Astrocyte (in vitro differentiated cells and primary cell): Measurements from ENCODE around the gene TCF7L2. TPM values are rescaled to one million over a fixed set of nuclear protein-coding genes. Genes with fewer than 3 reads are reported as not detected.

Source experiments
- DNase-seq: peaks from one replicate; pipeline ENCODE4 v3.0.0-alpha.2; 2010; ENCODE audit warnings: low read depth
- FAIRE-seq: peaks from 2 replicates; lab custom pipeline; 2011; peaks lifted over from hg19 to GRCh38; lab: Jason Lieb, UNC
- H2AFZ ChIP-seq: 2 replicates; pipeline ENCODE4 v1.6.0; 2012; ENCODE audit warnings: low read depth, low read length, inconsistent platforms
- H3K27ac ChIP-seq: 2 replicates; pipeline ENCODE4 v1.5.1; 2011; ENCODE audit warnings: low read depth, low read length, inconsistent platforms
- H3K27me3 ChIP-seq: 2 replicates; pipeline ENCODE4 v1.6.0; 2011; ENCODE audit warnings: low read length, inconsistent platforms; ENCODE audit not compliant: insufficient read depth
- H3K36me3 ChIP-seq: 2 replicates; pipeline ENCODE4 v1.5.1; 2011; ENCODE audit warnings: low read length, inconsistent platforms; ENCODE audit not compliant: insufficient read depth
- H3K4me1 ChIP-seq: 2 replicates; pipeline ENCODE4 v1.5.1; 2011; ENCODE audit warnings: low read length, inconsistent platforms; ENCODE audit not compliant: insufficient read depth
- H3K4me2 ChIP-seq: 2 replicates; pipeline ENCODE4 v1.6.0; 2012; ENCODE audit warnings: low read length, inconsistent platforms
- H3K4me3 ChIP-seq: 2 replicates; pipeline ENCODE4 v1.5.1; 2011; ENCODE audit warnings: low read depth, mild to moderate bottlenecking, low read length, inconsistent platforms; ENCODE audit not compliant: insufficient read depth
- H3K79me2 ChIP-seq: 2 replicates; pipeline ENCODE4 v1.6.0; 2012; ENCODE audit warnings: mild to moderate bottlenecking, low read length, inconsistent platforms; ENCODE audit not compliant: insufficient read depth
- H3K9ac ChIP-seq: 2 replicates; pipeline ENCODE4 v1.6.0; 2012; ENCODE audit warnings: mild to moderate bottlenecking, low read length, inconsistent platforms
- H3K9me3 ChIP-seq: 2 replicates; pipeline ENCODE4 v1.5.1; 2012; ENCODE audit warnings: low read depth, mild to moderate bottlenecking, low read length, inconsistent platforms; ENCODE audit not compliant: insufficient read depth
- H4K20me1 ChIP-seq: 2 replicates; pipeline ENCODE4 v1.6.0; 2012; ENCODE audit warnings: low read length, inconsistent platforms; ENCODE audit not compliant: insufficient read depth
- H3K27ac Mint-ChIP-seq: one replicate; pipeline ENCODE4 v1.8.0; 2021; ENCODE audit warnings: mild to moderate bottlenecking, mixed read lengths; ENCODE audit not compliant: unreplicated experiment
- H3K27me3 Mint-ChIP-seq: one replicate; pipeline ENCODE4 v1.8.0; 2021; ENCODE audit warnings: low read depth, mixed read lengths; ENCODE audit not compliant: unreplicated experiment
- H3K36me3 Mint-ChIP-seq: one replicate; pipeline ENCODE4 v1.8.0; 2021; ENCODE audit warnings: low read depth, mixed read lengths; ENCODE audit not compliant: unreplicated experiment
- H3K4me1 Mint-ChIP-seq: one replicate; pipeline ENCODE4 v1.8.0; 2021; ENCODE audit warnings: low read depth, mixed read lengths; ENCODE audit not compliant: unreplicated experiment
- H3K4me3 Mint-ChIP-seq: one replicate; pipeline ENCODE4 v1.8.0; 2021; ENCODE audit warnings: mild to moderate bottlenecking, moderate library complexity, mixed read lengths; ENCODE audit not compliant: unreplicated experiment
- H3K9me3 Mint-ChIP-seq: one replicate; pipeline ENCODE4 v1.8.0; 2021; ENCODE audit warnings: mild to moderate bottlenecking, mixed read lengths; ENCODE audit not compliant: unreplicated experiment
- CTCF ChIP-seq: IDR thresholded peaks from 2 replicates; pipeline ENCODE4 v1.5.1; 2011; ENCODE audit warnings: low read depth, mild to moderate bottlenecking, inconsistent platforms, low read length, moderate library complexity; ENCODE audit not compliant: insufficient read depth
- EZH2 ChIP-seq: IDR thresholded peaks from 2 replicates; pipeline ENCODE4 v1.6.1; 2012; ENCODE audit warnings: mild to moderate bottlenecking, low read length, inconsistent platforms; ENCODE audit not compliant: insufficient read depth
- total RNA-seq: library from RNA; stranded (reverse); gene quantifications from 2 replicates; pipeline ENCODE4 v1.2.1, GENCODE V29; 2021

TCF7L2 gene
- total RNA-seq, 1 donor from 2014 or later = 52.4 TPM

GRCh38 chr10:113023017-113023416, 73.0 kb downstream of the TCF7L2 start:
- H3K4me2 ChIP-seq = no peak overlapping the region
- H3K9me3 Mint-ChIP-seq = no peaks in the 10 kb centered on the region
- no peak overlapping the region for H3K9ac ChIP-seq
- TF ChIP-seq CTCF (no peak), EZH2 (no peak)
- H3K4me1 Mint-ChIP-seq = peaks cover 58% of the 10 kb centered on the region
- H3K27me3 ChIP-seq = no peaks in the 10 kb centered on the region
- H3K4me3 ChIP-seq = no peak overlapping the region
- H3K79me2 ChIP-seq = peaks cover 59% of the 10 kb centered on the region
- no peak overlapping the region for H2AFZ ChIP-seq
- FAIRE-seq (no peak), DNase-seq (no peak)
- H3K27ac Mint-ChIP-seq = peak overlapping the region; percentile 26
- peaks cover 68% of the 10 kb centered on the region for H4K20me1 ChIP-seq
- H3K9me3 ChIP-seq = no peaks in the 10 kb centered on the region
- no peak overlapping the region for H3K4me3 Mint-ChIP-seq
- no peaks in the 10 kb centered on the region for H3K36me3 ChIP-seq
- no peak overlapping the region for H3K27ac ChIP-seq
- H3K4me1 ChIP-seq = peaks cover 22% of the 10 kb centered on the region
- H3K36me3 Mint-ChIP-seq = peaks cover 5% of the 10 kb centered on the region
- H3K27me3 Mint-ChIP-seq = no peaks in the 10 kb centered on the region

- H3K9me3 ChIP-seq = no peaks in the 10 kb centered on the region
- H4K20me1 ChIP-seq = peaks cover 64% of the 10 kb centered on the region
- peaks cover 3% of the 10 kb centered on the region for H3K36me3 Mint-ChIP-seq
- no peak overlapping the region for H3K27ac ChIP-seq
- H3K36me3 ChIP-seq = no peaks in the 10 kb centered on the region
- H3K9ac ChIP-seq = no peak overlapping the region
- peaks cover 62% of the 10 kb centered on the region for H3K4me1 Mint-ChIP-seq
- H3K79me2 ChIP-seq = peaks cover 59% of the 10 kb centered on the region
- H3K4me3 ChIP-seq = no peak overlapping the region
- H2AFZ ChIP-seq = no peak overlapping the region
- no peak overlapping the region for H3K4me2 ChIP-seq
- no peaks in the 10 kb centered on the region for H3K27me3 ChIP-seq
- DNase-seq (no peak), FAIRE-seq (no peak)
- no peaks in the 10 kb centered on the region for H3K27me3 Mint-ChIP-seq
- H3K4me3 Mint-ChIP-seq = no peak overlapping the region
- TF ChIP-seq EZH2 (no peak), CTCF (no peak)
- H3K9me3 Mint-ChIP-seq = no peaks in the 10 kb centered on the region
- no peak overlapping the region for H3K27ac Mint-ChIP-seq
- H3K4me1 ChIP-seq = peaks cover 36% of the 10 kb centered on the region
These were observed 74.9 kb downstream of the TCF7L2 start for GRCh38 chr10:113024930-113025329.

- H3K9me3 Mint-ChIP-seq = no peaks in the 10 kb centered on the region
- H3K9me3 ChIP-seq = no peaks in the 10 kb centered on the region
- no peak overlapping the region for H3K9ac ChIP-seq
- no peak overlapping the region for H3K27ac ChIP-seq
- peaks cover 57% of the 10 kb centered on the region for H3K79me2 ChIP-seq
- peaks cover 62% of the 10 kb centered on the region for H3K4me1 Mint-ChIP-seq
- H3K36me3 Mint-ChIP-seq = peaks cover 6% of the 10 kb centered on the region
- no peak for FAIRE-seq
- no peak overlapping the region for H3K4me3 ChIP-seq
- DNase-seq = no peak
- H2AFZ ChIP-seq = no peak overlapping the region
- H3K4me2 ChIP-seq = no peak overlapping the region
- H4K20me1 ChIP-seq = peaks cover 64% of the 10 kb centered on the region
- H3K27me3 Mint-ChIP-seq = no peaks in the 10 kb centered on the region
- TF ChIP-seq CTCF (no peak), EZH2 (no peak)
- H3K4me3 Mint-ChIP-seq = no peak overlapping the region
- H3K27me3 ChIP-seq = no peaks in the 10 kb centered on the region
- peaks cover 38% of the 10 kb centered on the region for H3K4me1 ChIP-seq
- H3K36me3 ChIP-seq = no peaks in the 10 kb centered on the region
- H3K27ac Mint-ChIP-seq = no peak overlapping the region
These were observed 75.4 kb downstream of the TCF7L2 start for GRCh38 chr10:113025487-113025886.
